HG02973 (cell line): ENCODE data around the gene MSI2.

Experiments used
- ATAC-seq: cut with Tn5 transposase; IDR thresholded peaks from one replicate; pipeline ENCODE4 v1.9.1; 2021; ENCODE audit warnings: moderate library complexity; ENCODE audit not compliant: unreplicated experiment

Gene MSI2

DNA sequence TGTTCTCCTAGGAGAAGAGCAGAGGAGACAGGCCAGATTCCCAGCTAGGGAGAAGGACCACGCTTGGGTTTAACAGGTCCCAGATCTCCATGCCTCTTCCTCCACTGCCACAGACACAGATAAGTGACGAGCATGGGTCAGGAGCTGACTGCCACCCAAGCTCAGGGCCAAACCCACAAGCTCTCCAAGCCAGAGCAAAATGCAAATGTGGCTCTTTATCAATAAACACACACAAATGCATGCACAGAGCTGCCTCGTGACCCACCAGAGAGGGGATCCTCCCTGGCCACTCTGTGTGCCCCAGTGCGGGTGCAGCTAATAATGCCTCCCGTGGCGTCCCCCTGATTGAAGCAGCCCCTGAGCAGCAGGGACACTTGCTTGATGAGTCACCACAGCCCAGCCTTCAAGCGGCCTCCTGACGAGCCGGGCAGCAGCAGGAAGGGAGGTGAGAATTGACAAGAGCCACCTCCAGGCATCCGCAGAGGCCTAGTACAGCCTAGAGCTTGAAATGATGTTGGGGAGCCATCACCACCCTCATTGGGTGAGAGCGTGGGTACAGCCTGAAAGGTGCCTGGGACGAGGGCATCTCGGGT is 344.9 kb downstream of the MSI2 start:
- ATAC-seq = no peak

DNA sequence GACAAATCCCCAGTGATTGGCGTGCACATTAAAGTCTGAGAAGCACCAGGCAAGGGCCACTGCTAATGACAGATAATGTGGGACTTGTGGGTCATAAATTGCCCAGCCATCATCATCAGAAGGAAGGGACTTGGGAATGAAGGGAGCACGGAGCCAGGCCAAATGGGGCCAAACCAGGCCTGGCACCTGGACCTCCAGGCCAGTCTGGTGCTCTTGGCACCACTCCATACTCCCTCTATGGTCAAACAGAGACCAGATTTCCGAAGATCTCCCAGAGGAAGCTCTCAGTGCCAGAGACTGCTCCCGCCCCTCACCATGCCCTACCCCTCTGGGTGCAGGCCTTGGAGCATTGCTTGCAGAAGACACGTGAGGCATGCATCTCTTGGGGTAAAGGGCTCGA is 346.6 kb downstream of the MSI2 start:
- ATAC-seq = no peak

GRCh38 chr17:57603546-57603945 is 347.2 kb downstream of the MSI2 start:
- ATAC-seq = no peak

GRCh38 chr17:57603978-57604377 is 347.7 kb downstream of the MSI2 start:
- no peak for ATAC-seq

GRCh38 chr17:57604771-57605674 is 348.7 kb downstream of the MSI2 start:
- ATAC-seq = peak; percentile 47

GRCh38 chr17:57605675-57606105 is 349.4 kb downstream of the MSI2 start:
- ATAC-seq = no peak

DNA sequence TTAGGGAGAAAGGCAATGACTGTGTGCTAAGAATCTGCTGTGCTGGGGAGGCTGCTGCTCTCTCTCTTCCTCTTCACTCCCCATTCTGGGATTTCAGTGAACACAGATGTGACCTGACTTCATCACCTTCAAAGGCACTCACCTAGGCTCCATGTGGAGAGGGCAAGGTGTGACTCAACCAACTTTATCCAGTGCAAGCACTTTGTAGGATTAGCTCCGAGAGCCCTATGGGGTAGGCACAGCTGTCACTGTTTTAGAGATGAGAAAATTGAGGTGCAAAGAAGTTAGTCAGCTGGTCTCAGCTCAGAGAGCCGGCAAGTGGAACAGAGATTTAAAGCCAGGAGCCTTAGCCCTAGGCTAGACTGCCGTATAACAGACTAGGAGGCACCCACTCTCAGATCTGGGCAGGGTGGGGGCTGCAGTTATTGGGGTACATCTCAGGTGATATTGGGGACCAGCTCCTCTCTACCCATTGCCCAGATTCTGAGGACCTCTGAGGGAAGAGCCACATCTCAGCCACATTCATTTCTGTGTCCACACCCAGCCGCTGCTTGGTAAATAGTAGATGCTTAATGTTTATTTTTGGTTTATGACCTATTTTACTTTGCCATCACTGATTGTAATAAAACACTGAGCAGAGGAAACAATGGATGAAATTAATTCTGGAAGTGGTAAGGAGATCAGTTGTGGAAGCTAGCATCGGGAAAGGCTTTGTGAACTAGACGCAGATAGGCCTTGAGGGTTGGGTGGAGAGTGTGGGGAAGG is 350.0 kb downstream of the MSI2 start:
- ATAC-seq = no peak

- no peak for ATAC-seq
Measured at GRCh38 chr17:57607553-57608120, 351.3 kb downstream of the MSI2 start.

DNA sequence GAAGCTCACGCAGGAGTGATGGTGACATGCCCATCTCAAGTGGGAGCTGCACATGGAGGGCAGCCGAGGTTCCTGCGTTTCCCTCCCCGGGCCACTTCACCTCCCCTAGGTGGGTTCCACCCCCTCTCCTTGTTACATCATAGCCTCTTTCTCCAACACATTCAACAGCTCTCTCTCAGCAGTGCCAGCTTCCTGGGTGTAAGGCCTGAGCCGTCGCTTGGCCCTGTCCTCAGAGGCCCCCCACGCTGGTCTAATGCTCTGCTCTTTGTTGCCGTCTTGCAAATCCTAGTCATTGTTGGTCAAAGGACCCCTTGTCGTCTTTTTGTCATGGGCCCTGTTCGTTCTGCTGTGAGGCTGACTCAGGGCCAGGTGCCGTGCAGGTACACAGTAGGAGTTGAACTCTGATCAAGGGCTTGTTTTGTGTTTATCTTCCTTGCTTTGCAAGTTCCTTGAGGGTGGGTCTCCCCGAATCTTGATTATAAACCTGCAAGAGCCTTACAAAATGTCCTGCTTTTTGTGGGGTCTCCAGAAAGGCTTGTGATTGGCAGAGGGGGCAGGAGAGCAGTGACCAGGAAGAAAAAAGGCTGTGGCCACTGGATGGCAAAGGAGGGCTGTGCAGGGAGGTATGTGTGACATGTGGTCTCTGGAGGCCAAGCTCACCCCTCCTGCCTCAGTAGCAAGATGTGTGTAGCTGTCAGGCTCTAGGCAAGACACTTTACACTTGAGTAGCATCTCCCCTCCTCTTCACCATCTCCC is 352.2 kb downstream of the MSI2 start:
- ATAC-seq = no peak

DNA sequence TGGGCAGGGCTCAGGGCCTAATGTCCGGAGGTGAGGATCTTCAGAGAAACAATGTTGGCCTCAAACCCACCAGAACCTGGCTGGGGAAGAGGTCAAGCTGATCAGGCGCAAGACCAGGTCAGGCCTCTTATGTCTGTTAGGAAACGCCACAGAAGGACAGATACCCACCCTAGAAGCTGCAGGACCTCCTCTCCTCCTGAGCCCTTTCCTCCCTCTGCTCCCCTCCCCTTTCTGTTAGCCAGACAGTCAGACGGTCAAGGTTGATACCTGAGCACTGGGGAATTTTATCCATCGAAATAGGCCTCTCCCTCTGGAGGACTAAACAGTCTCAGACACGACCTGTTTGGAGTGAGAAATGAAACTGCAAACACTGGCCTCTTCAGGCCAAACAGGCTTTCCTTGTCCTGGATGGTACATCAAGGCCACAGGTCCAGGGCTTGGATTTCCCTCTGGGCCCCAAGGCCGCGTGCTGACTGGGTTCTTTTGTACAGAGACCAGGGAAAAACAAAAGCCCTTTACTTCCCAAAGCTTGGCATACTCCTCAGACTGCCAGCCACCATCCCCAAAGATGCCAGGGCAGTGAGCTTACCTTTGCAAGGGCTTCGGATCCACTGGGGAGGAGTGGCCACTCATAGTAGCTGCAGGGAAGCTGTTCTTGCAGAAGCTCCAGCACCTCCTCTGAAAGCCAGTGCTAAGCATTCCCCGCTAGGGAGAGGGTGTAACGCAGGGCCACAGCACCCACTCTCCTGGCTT is 353.0 kb downstream of the MSI2 start:
- no peak for ATAC-seq

DNA sequence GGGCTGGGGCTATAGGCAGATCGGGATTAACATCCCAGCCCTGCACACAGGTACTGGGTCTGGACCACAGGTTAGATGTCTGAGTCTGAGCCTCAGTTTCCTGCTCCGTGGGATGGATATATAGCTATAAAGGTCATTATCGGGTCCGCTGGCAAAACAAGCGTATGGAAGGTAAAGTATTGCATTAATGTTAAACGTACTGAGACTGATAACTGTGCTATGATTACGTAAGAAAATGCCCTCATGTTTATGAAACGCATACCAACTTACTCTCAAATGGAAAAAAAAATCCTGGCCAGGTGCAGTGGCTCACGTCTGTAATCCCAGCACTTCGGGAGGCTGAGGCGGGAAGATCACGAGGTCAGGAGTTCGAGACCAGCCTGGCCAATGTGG is 353.6 kb downstream of the MSI2 start:
- ATAC-seq = no peak

DNA sequence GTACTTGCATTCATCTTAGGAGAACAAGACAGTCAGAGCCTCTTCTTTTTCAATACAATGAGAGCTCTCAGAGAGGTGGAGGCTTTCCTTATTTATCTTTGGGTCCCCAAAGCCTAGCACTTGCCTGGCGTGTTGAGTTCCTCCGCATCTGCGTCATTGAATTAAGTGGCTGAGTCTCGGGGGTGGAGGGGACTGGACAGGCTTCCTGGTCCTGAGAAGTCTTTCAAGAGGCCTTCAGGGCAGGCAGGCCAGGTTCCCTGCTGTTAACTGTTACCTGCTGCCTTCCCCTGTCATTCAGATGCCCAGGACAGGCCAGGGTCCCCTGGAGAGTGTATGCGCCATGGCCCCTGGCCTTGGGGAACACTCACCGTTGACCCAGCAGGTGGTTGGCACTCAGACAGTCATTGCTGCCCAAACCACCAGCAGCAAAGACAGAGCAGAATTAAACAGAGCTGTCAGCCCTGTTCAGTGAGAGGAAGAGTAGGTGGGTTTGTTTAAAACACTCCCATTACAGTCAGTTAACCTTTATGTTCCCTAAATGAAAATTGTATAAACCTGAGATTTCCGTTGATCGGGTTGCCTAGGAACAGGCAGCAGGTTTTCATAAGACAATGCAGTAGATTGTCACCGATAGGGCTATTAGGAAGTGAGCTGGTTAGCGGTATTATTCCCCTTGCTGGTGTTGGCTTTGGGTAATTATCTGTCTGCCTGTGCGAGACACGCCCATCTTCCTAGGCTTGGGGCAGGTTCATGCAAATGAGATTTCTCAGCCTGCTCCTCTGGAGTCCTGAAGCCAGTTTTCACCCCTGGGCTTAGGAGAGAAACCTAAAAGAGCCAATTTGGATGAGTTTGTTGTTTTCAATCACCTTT is 356.1 kb downstream of the MSI2 start:
- no peak for ATAC-seq

- ATAC-seq = no peak
Measured at GRCh38 chr17:57614742-57615141, 358.4 kb downstream of the MSI2 start.

DNA sequence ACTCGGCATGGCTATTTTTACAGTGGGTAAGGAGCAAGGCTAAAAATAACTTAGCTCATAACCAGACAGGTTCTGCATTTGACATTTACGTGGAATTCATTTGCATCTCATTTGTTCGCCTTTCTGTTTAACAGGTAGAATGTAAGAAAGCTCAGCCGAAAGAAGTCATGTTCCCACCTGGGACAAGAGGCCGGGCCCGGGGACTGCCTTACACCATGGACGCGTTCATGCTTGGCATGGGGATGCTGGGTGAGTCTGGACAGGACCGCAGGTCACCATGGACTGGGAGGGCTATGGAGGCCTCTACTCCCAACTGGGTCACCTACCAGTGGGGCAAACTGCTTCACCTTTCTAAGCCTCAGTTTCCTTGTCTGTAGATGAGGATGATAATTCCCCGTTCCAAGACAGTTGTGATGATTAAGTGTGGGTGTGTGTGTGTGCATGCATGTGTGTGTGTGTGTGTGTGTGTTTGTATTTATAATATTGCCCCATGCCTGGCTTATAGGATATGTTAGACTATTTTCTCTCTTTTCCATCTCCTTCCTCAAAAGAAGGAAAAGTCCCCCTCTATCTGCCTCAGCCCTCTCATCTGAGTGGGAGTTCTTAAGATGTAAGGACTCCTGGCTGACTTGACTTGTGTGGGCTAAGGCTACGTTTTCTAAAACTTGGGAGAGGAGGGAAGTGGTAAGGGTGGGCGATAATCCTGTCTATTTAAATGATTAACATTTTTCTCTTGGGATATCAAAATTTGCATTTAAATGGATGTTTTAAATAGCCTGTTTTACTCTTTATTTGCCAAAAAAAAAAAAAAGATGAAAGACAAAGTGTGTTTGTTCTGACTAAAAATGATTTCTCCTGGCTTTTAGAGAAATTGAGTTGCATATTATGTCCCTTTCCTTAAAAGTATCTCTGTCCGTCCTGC is 359.8 kb downstream of the MSI2 start:
- ATAC-seq = no peak

DNA sequence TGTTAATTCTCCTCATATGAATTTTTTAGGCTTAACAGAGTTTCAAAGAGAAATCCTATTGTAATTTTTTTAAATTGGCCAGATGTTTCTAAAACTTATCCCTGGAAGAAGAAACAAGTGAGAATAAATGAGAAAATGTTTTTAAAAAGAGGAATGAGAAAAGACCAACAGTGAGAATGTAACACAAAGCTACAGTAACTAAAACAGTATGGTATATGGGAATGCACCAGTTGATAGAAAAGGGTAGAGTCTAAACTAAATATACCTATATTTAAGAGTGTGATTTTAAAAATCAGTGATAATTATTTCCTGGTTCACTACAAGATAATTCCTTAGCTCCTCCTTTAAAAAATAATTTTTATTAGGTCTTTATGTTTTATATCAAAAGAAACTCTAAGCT is 360.9 kb downstream of the MSI2 start:
- no peak for ATAC-seq

- no peak for ATAC-seq
Measured at GRCh38 chr17:57619061-57619937, 363.0 kb downstream of the MSI2 start.

GRCh38 chr17:57620576-57620975 is 364.3 kb downstream of the MSI2 start:
- ATAC-seq = no peak
